Loucy (cell line): ENCODE results near the gene CEP76.
A peak's percentile ranks its signal among the peaks of the same experiment; 100 is the strongest.

Experiments used
- H2AFZ ChIP-seq: fragments of 200-600 bp; sonication (generic); 2 replicates; pipeline ENCODE4 v1.6.0; 2016; ENCODE audit warnings: antibody characterized with exemption, mild to moderate bottlenecking, low read length, moderate library complexity
- H3F3A ChIP-seq: fragments of 200-600 bp; 2 replicates; pipeline ENCODE4 v1.6.0; 2016; ENCODE audit warnings: antibody characterized with exemption, low read depth, mild to moderate bottlenecking
- H3K27me3 ChIP-seq: fragments of 200-600 bp; sonication (generic); 2 replicates; pipeline ENCODE4 v1.6.1; 2014; ENCODE audit warnings: low read length, mild to moderate bottlenecking; ENCODE audit not compliant: insufficient read depth, poor library complexity, severe bottlenecking
- H3K36me3 ChIP-seq: fragments of 200-600 bp; sonication (generic); 2 replicates; pipeline ENCODE4 v1.6.1; 2016; ENCODE audit warnings: low read length; ENCODE audit not compliant: insufficient read depth
- H3K4me1 ChIP-seq: fragments of 200-600 bp; sonication (generic); 2 replicates; pipeline ENCODE4 v1.5.1; 2014; ENCODE audit warnings: low read length, mild to moderate bottlenecking; ENCODE audit not compliant: insufficient read depth, poor library complexity, severe bottlenecking
- H3K4me2 ChIP-seq: fragments of 200-600 bp; sonication (generic); 2 replicates; pipeline ENCODE4 v1.6.0; 2014; ENCODE audit warnings: antibody characterized with exemption, low read length, low read depth, mild to moderate bottlenecking; ENCODE audit not compliant: poor library complexity, severe bottlenecking
- H3K4me3 ChIP-seq: fragments of 200-600 bp; sonication (generic); 2 replicates; pipeline ENCODE4 v1.5.1; 2014; ENCODE audit warnings: low read length, mild to moderate bottlenecking, mixed read lengths; ENCODE audit not compliant: poor library complexity, severe bottlenecking
- H3K79me2 ChIP-seq: fragments of 200-600 bp; sonication (generic); 2 replicates; pipeline ENCODE4 v1.6.1; 2014; ENCODE audit warnings: low read length; ENCODE audit not compliant: insufficient read depth
- H3K9ac ChIP-seq: fragments of 200-600 bp; sonication (generic); 2 replicates; pipeline ENCODE4 v1.6.0; 2014; ENCODE audit warnings: mild to moderate bottlenecking, low read depth, low read length, moderate library complexity; ENCODE audit not compliant: poor library complexity, severe bottlenecking
- H3K9me2 ChIP-seq: fragments of 200-600 bp; sonication (generic); replicated peaks from 2 replicates; pipeline ENCODE4 v1.6.1; 2016; ENCODE audit warnings: low read depth, low read length, mixed read lengths
- H3K9me3 ChIP-seq: fragments of 200-600 bp; sonication (generic); 2 replicates; pipeline ENCODE4 v1.6.1; 2014; ENCODE audit warnings: mild to moderate bottlenecking, antibody characterized with exemption, low read length, low read depth; ENCODE audit not compliant: insufficient read depth
- H4K20me1 ChIP-seq: fragments of 200-600 bp; sonication (generic); 2 replicates; pipeline ENCODE4 v1.6.0; 2014; ENCODE audit warnings: antibody characterized with exemption, low read length, mild to moderate bottlenecking; ENCODE audit not compliant: insufficient read depth, poor library complexity, severe bottlenecking
- EZH2phosphoT487 ChIP-seq: fragments of 200-600 bp; IDR thresholded peaks from 2 replicates; pipeline ENCODE4 v1.6.1; 2018; ENCODE audit warnings: antibody characterized with exemption, mild to moderate bottlenecking, moderate library complexity, borderline replicate concordance
- TF ChIP-seq, protein P1 (sequence below): fragments of 200-600 bp; sonication (generic); conservative IDR thresholded peaks from 2 replicates; pipeline ENCODE4 v1.5.1; 2014; ENCODE audit warnings: mild to moderate bottlenecking, antibody characterized with exemption, low read length

Gene CEP76

DNA sequence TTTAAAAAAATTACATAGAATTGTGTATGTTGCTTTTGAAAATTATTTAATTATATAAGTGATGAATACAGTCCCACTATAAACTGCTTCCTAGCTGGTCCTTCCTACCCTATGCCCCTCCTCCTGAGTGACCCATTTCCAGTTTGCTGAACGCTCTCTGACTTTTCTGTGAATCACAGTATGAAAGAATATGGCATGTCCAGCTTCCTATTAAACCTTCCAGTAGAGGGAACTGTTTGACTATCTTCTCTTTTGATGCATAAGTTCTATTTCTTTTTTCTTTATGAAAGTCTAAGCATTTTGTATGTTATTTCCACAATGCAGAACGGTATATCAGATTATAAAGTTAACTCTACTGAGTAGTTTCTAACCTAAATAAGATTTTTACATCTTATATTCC is 41.6 kb upstream of the CEP76 start:
- Histone ChIP-seq H3K9me3 (no peaks in the 10 kb centered on the region), H2AFZ (no peak overlapping the region), H4K20me1 (no peaks in the 10 kb centered on the region), H3K9me2 (no peaks in the 10 kb centered on the region), H3K79me2 (no peaks in the 10 kb centered on the region), H3K4me2 (no peak overlapping the region), H3K4me1 (no peaks in the 10 kb centered on the region), H3K27me3 (no peaks in the 10 kb centered on the region), H3F3A (no peaks in the 10 kb centered on the region), H3K4me3 (no peak overlapping the region), H3K36me3 (no peaks in the 10 kb centered on the region), H3K9ac (no peak overlapping the region)
- TF ChIP-seq, protein P1, sequence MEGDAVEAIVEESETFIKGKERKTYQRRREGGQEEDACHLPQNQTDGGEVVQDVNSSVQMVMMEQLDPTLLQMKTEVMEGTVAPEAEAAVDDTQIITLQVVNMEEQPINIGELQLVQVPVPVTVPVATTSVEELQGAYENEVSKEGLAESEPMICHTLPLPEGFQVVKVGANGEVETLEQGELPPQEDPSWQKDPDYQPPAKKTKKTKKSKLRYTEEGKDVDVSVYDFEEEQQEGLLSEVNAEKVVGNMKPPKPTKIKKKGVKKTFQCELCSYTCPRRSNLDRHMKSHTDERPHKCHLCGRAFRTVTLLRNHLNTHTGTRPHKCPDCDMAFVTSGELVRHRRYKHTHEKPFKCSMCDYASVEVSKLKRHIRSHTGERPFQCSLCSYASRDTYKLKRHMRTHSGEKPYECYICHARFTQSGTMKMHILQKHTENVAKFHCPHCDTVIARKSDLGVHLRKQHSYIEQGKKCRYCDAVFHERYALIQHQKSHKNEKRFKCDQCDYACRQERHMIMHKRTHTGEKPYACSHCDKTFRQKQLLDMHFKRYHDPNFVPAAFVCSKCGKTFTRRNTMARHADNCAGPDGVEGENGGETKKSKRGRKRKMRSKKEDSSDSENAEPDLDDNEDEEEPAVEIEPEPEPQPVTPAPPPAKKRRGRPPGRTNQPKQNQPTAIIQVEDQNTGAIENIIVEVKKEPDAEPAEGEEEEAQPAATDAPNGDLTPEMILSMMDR, result peak; percentile 71
- no peak for TF ChIP-seq EZH2phosphoT487

DNA sequence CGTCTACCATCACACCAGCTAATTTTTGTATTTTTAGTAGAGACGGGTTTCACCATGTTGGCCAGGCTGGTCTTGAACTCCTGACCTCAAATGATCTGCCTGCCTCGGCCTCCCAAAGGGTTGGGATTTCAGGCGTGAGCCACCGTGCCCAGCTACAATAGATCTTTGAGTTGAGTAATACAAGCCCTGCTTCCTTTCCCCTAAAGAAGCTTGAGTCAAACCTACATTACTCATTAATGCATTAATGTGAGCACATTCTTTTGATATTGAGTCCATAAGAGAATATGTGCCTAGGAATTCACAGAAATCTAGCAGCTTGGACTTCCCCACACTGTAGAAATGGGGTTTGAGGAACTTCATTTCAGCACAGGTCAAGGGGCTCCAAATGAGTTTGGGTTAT is 39.9 kb upstream of the CEP76 start:
- Histone ChIP-seq H3K4me2 (no peak overlapping the region), H4K20me1 (no peaks in the 10 kb centered on the region), H3F3A (no peaks in the 10 kb centered on the region), H3K36me3 (no peaks in the 10 kb centered on the region), H3K9me2 (no peaks in the 10 kb centered on the region), H2AFZ (no peak overlapping the region), H3K9ac (no peak overlapping the region), H3K4me3 (no peak overlapping the region), H3K79me2 (no peaks in the 10 kb centered on the region), H3K9me3 (no peaks in the 10 kb centered on the region), H3K4me1 (no peaks in the 10 kb centered on the region), H3K27me3 (no peaks in the 10 kb centered on the region)
- TF ChIP-seq, protein P1, result no peak
- no peak for TF ChIP-seq EZH2phosphoT487

DNA sequence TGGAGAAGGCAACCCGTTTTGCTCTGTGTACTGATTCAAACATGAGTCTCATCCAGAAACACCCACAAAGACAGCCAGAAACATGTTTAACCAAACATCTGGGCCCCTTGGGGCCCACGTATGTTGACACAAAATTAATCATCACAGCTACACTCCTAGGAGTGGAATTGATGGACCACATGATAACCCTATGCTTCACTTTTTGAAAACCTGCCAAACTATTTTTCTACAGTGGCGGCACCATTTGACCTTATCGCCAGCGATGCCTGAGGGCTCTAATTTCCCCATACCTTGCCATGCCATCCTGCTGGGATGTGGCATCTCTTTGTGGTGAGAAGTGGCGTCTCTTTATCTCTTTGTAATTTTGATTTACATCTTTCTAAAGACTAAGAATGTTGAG is 38.8 kb upstream of the CEP76 start:
- no peak overlapping the region for H3K9ac ChIP-seq
- no peaks in the 10 kb centered on the region for H3K9me2 ChIP-seq
- no peaks in the 10 kb centered on the region for H3K9me3 ChIP-seq
- no peak overlapping the region for H2AFZ ChIP-seq
- no peak overlapping the region for H3K4me3 ChIP-seq
- no peaks in the 10 kb centered on the region for H3K27me3 ChIP-seq
- no peaks in the 10 kb centered on the region for H3K79me2 ChIP-seq
- no peaks in the 10 kb centered on the region for H3F3A ChIP-seq
- H3K4me1 ChIP-seq, result no peaks in the 10 kb centered on the region
- TF ChIP-seq, protein P1, result no peak
- TF ChIP-seq EZH2phosphoT487, result no peak
- no peaks in the 10 kb centered on the region for H3K36me3 ChIP-seq
- no peaks in the 10 kb centered on the region for H4K20me1 ChIP-seq
- no peak overlapping the region for H3K4me2 ChIP-seq
